ELR (cell line): ENCODE results near the gene PCGF3.

Source experiments
- DNase-seq: peaks from one replicate; pipeline ENCODE4 v3.0.0-alpha.2; 2015; ENCODE audit warnings: low read depth

PCGF3 gene

GRCh38 chr4:784401-785331, 79.0 kb downstream of the PCGF3 start:
- no peak for DNase-seq

- no peak for DNase-seq
Observed at GRCh38 chr4:785332-786073, 79.9 kb downstream of the PCGF3 start.

GRCh38 chr4:786074-786741, 80.6 kb downstream of the PCGF3 start:
- DNase-seq: no peak

GRCh38 chr4:786861-787300, 81.2 kb downstream of the PCGF3 start:
- DNase-seq: no peak

- DNase-seq: no peak
Observed at GRCh38 chr4:787561-787981, 81.9 kb downstream of the PCGF3 start.

GRCh38 chr4:788006-788635, 82.5 kb downstream of the PCGF3 start:
- DNase-seq: no peak

- DNase-seq: no peak
Observed at GRCh38 chr4:788636-789297, 83.1 kb downstream of the PCGF3 start.

- DNase-seq: no peak
Observed at GRCh38 chr4:789571-790465, 84.2 kb downstream of the PCGF3 start.

GRCh38 chr4:790466-790820, 84.8 kb downstream of the PCGF3 start:
- DNase-seq: no peak

GRCh38 chr4:791252-791897, 85.7 kb downstream of the PCGF3 start:
- DNase-seq: no peak

GRCh38 chr4:791898-792625, 86.4 kb downstream of the PCGF3 start:
- DNase-seq: peak; percentile 22

- DNase-seq: no peak
Observed at GRCh38 chr4:792626-793092, 87.0 kb downstream of the PCGF3 start.

GRCh38 chr4:793093-793861, 87.6 kb downstream of the PCGF3 start:
- DNase-seq: no peak

- peak; percentile 29 for DNase-seq
Observed at GRCh38 chr4:793941-794621, 88.4 kb downstream of the PCGF3 start.

GRCh38 chr4:794900-795725, 89.5 kb downstream of the PCGF3 start:
- no peak for DNase-seq

GRCh38 chr4:795726-796119, 90.1 kb downstream of the PCGF3 start:
- DNase-seq: no peak

GRCh38 chr4:796206-796605, 90.6 kb downstream of the PCGF3 start:
- DNase-seq: no peak
